GM21737 (cell line): ENCODE data around the gene STOX1.
"Not testable (repeated sequence)": the region's sequence is repeated elsewhere in the genome, so short reads cannot be mapped to it uniquely, and the experiment has no call there.

Source experiments
- ATAC-seq: cut with Tn5 transposase; IDR thresholded peaks from one replicate; pipeline ENCODE4 v1.9.1; 2021; ENCODE audit warnings: mild to moderate bottlenecking, moderate library complexity; ENCODE audit not compliant: unreplicated experiment

The STOX1 gene

GRCh38 chr10:68829521-68829920, 2.2 kb downstream of the STOX1 start:
- ATAC-seq, result no peak

- ATAC-seq, result no peak
Observed at GRCh38 chr10:68829952-68830351, 2.6 kb downstream of the STOX1 start.

GRCh38 chr10:68831961-68832455, 4.7 kb downstream of the STOX1 start:
- no peak for ATAC-seq

- no peak for ATAC-seq
Observed at GRCh38 chr10:68832601-68833000, 5.3 kb downstream of the STOX1 start.

GRCh38 chr10:68837626-68838322, 10.4 kb downstream of the STOX1 start:
- ATAC-seq, result no peak

GRCh38 chr10:68840650-68841049, 13.3 kb downstream of the STOX1 start:
- ATAC-seq, result not testable (repeated sequence)

GRCh38 chr10:68848281-68848680, 20.9 kb downstream of the STOX1 start:
- ATAC-seq, result no peak

GRCh38 chr10:68848806-68849205, 21.5 kb downstream of the STOX1 start:
- ATAC-seq, result no peak

- ATAC-seq, result no peak
Observed at GRCh38 chr10:68856352-68856751, 29.0 kb downstream of the STOX1 start.

GRCh38 chr10:68857005-68857404, 29.7 kb downstream of the STOX1 start:
- no peak for ATAC-seq

- ATAC-seq, result no peak
Observed at GRCh38 chr10:68861253-68861652, 33.9 kb downstream of the STOX1 start.

GRCh38 chr10:68864611-68865010, 37.3 kb downstream of the STOX1 start:
- ATAC-seq, result no peak

- not testable (repeated sequence) for ATAC-seq
Observed at GRCh38 chr10:68868173-68868572, 40.8 kb downstream of the STOX1 start.

GRCh38 chr10:68869623-68870022, 42.3 kb downstream of the STOX1 start:
- no peak for ATAC-seq

- no peak for ATAC-seq
Observed at GRCh38 chr10:68870061-68870460, 42.7 kb downstream of the STOX1 start.

- ATAC-seq, result no peak
Observed at GRCh38 chr10:68870545-68871104, 43.3 kb downstream of the STOX1 start.

GRCh38 chr10:68871105-68871711, 43.9 kb downstream of the STOX1 start:
- no peak for ATAC-seq

GRCh38 chr10:68871731-68872342, 44.5 kb downstream of the STOX1 start:
- no peak for ATAC-seq

- ATAC-seq, result no peak
Observed at GRCh38 chr10:68876246-68877138, 49.2 kb downstream of the STOX1 start.

GRCh38 chr10:68877482-68878110, 50.3 kb downstream of the STOX1 start:
- ATAC-seq, result no peak
